Mesothelial cell of epicardium (in vitro differentiated cells): ENCODE measurements around the gene FABP1. TPM values are rescaled to one million over a fixed set of nuclear protein-coding genes. Genes with fewer than 3 reads are reported as not detected.

Experiments
- DNase-seq, 2 experiments: peaks; one replicate each; pipeline ENCODE4 v3.0.0; 2021; ENCODE audit warnings: low spot score in 2 of 2; ENCODE audit not compliant: unreplicated experiment in 2 of 2
- H3K27ac Mint-ChIP-seq: 2 replicates; pipeline ENCODE4 v1.8.0; 2021; ENCODE audit warnings: mixed read lengths
- H3K27me3 Mint-ChIP-seq: 2 replicates; pipeline ENCODE4 v1.8.0; 2021; ENCODE audit warnings: low read depth, mixed read lengths
- H3K36me3 Mint-ChIP-seq: 2 replicates; pipeline ENCODE4 v1.8.0; 2021; ENCODE audit warnings: mixed read lengths
- H3K4me1 Mint-ChIP-seq: 2 replicates; pipeline ENCODE4 v1.8.0; 2021; ENCODE audit warnings: mixed read lengths
- H3K4me3 Mint-ChIP-seq: 2 replicates; pipeline ENCODE4 v1.8.0; 2021; ENCODE audit warnings: mild to moderate bottlenecking, moderate library complexity, mixed read lengths
- H3K9me3 Mint-ChIP-seq: 2 replicates; pipeline ENCODE4 v1.8.0; 2021; ENCODE audit warnings: mixed read lengths
- total RNA-seq: library from RNA; stranded (reverse); gene quantifications from 3 replicates; pipeline ENCODE4 v1.2.1, GENCODE V29; 2021
- TF ChIP-seq, protein P1 (sequence below): fragments of 200-600 bp; sonication (generic); IDR thresholded peaks from one replicate; pipeline ENCODE4 v1.5.0; 2021; ENCODE audit warnings: antibody characterized with exemption; ENCODE audit not compliant: unreplicated experiment

The FABP1 gene
- total RNA-seq, 1 donor from 2014 or later, result 1.0 TPM

DNA sequence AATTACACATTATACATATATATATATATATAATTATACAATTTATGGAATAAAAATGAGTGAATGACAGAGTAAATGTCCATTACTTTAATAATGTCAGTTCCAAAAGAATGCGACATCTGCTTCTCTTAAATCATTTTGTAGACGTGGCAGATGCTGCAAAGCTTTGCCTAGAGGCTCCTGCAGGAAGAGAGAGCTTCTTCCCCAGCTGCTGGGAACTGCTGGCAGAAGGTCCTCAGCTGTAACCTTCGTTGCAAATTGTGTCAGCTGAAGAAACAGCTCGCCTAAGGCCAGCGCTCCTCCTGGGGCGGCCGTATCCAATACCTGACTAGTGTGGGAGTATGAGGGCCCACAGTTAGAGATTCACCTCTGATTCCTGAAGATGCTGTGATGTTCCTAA is 32.7 kb upstream of the FABP1 start:
- peaks cover 6% of the 10 kb centered on the region for H3K9me3 Mint-ChIP-seq
- H3K4me1 Mint-ChIP-seq, result no peaks in the 10 kb centered on the region
- TF ChIP-seq, protein P1, sequence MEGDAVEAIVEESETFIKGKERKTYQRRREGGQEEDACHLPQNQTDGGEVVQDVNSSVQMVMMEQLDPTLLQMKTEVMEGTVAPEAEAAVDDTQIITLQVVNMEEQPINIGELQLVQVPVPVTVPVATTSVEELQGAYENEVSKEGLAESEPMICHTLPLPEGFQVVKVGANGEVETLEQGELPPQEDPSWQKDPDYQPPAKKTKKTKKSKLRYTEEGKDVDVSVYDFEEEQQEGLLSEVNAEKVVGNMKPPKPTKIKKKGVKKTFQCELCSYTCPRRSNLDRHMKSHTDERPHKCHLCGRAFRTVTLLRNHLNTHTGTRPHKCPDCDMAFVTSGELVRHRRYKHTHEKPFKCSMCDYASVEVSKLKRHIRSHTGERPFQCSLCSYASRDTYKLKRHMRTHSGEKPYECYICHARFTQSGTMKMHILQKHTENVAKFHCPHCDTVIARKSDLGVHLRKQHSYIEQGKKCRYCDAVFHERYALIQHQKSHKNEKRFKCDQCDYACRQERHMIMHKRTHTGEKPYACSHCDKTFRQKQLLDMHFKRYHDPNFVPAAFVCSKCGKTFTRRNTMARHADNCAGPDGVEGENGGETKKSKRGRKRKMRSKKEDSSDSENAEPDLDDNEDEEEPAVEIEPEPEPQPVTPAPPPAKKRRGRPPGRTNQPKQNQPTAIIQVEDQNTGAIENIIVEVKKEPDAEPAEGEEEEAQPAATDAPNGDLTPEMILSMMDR, result no peak
- H3K36me3 Mint-ChIP-seq, result no peaks in the 10 kb centered on the region
- no peak overlapping the region for H3K4me3 Mint-ChIP-seq
- H3K27me3 Mint-ChIP-seq, result no peaks in the 10 kb centered on the region
- no peak for DNase-seq
- no peak overlapping the region for H3K27ac Mint-ChIP-seq

DNA sequence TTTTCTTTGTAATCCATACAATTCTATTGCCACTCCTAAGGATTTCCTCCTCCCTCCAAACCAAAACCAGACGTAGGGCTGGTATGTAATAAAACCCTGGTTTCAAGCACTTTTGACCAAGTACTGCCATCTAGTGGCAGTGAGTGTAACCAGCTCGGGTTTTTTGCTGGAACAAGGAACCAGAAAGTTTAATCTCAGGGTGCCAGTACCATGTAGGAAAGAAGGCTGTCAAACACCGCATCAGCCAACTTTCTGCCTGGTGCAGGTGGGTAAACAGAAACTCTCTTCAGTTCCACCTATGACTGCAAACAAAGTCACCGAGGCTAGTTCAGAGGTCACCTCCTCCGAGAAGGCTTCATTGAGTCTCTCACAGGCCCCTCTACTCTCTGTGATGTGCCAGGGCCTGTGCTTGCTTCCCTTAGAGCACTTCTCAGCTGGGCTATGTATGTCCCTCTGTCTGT is 32.1 kb upstream of the FABP1 start:
- DNase-seq, result peak in 1 of 2 experiments; percentile 51
- Mint-ChIP-seq H3K36me3 (no peaks in the 10 kb centered on the region), H3K9me3 (peaks cover 6% of the 10 kb centered on the region), H3K27ac (no peak overlapping the region), H3K27me3 (peaks cover 2% of the 10 kb centered on the region), H3K4me1 (no peaks in the 10 kb centered on the region), H3K4me3 (no peak overlapping the region)
- TF ChIP-seq, protein P1, result peak; percentile 86

DNA sequence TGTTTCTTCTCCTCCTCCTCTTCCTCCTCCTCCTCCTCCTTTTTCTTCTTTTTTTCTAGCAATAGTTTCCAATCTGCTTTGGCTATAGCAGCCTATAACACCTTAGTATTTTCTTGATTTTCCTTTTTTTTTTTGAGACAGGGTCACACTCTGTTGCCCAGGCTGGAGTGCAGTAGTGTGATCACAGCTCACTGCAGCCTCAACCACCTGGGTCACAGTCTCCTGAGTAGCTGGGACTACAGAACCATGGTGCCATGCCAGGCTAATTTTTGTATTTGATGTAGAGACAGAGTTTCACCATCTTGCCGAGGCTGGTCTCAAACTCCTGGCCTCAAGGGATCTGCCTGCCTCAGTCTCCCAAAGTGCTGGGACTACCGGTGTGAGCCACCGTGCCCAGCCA is 31.6 kb upstream of the FABP1 start:
- no peak overlapping the region for H3K27ac Mint-ChIP-seq
- no peak overlapping the region for H3K4me3 Mint-ChIP-seq
- no peaks in the 10 kb centered on the region for H3K36me3 Mint-ChIP-seq
- peaks cover 6% of the 10 kb centered on the region for H3K27me3 Mint-ChIP-seq
- no peaks in the 10 kb centered on the region for H3K4me1 Mint-ChIP-seq
- H3K9me3 Mint-ChIP-seq, result peaks cover 6% of the 10 kb centered on the region
- DNase-seq, result no peak
- TF ChIP-seq, protein P1, result no peak

DNA sequence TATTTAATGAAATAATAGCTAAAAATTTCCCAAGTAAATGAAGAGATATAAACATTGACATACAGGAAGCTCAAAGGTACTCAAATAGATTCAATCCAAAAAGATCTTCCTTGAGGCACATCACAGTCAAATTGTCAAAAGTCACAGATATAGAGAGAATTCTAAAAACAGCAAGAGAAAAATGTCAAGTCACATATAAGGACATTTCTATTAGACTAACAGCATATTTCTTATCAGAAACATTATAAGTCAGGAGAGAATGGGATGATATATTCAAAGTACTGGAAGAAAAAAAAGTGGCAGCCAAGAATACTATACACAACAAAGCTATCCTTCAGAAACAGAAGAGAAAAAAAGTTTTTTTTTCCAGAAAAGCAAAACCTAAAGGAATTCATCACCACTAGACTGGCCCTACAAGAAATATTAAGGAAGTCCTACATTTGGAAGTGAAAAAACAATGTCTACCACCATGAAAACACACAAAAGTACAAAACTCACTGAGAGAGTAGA is 21.1 kb upstream of the FABP1 start:
- no peak for DNase-seq
- no peak overlapping the region for H3K4me3 Mint-ChIP-seq

DNA sequence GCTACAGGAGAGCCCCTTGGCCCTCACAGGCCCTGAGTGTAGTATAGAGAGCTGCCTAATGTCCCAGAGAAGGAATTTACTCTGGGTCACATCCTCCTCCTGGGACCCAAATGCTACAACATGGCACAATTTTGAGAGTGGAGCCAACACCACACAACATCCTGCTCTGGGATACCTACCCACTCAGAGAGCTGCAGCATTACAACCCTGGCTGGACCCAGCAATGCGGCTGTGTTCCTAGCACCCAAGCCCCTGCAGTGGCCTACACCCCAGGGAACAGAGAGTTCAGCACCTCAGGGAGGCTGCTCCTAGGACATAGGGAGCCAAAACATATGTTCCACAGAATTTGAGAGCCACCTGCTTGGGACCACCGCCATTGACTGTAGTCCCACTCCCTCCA is 19.3 kb upstream of the FABP1 start:
- Mint-ChIP-seq H3K4me1 (no peaks in the 10 kb centered on the region), H3K36me3 (peaks cover 2% of the 10 kb centered on the region), H3K27me3 (peaks cover 17% of the 10 kb centered on the region), H3K27ac (no peak overlapping the region), H3K4me3 (no peak overlapping the region), H3K9me3 (peaks cover 37% of the 10 kb centered on the region)
- DNase-seq, result no peak
- TF ChIP-seq, protein P1, result no peak

More for the DNA sequence above, 21.1 kb upstream of the FABP1 start:
- Mint-ChIP-seq H3K27ac (no peak overlapping the region), H3K36me3 (peaks cover 6% of the 10 kb centered on the region), H3K27me3 (peaks cover 11% of the 10 kb centered on the region), H3K4me1 (no peaks in the 10 kb centered on the region), H3K9me3 (peaks cover 41% of the 10 kb centered on the region)
- TF ChIP-seq, protein P1, result no peak

DNA sequence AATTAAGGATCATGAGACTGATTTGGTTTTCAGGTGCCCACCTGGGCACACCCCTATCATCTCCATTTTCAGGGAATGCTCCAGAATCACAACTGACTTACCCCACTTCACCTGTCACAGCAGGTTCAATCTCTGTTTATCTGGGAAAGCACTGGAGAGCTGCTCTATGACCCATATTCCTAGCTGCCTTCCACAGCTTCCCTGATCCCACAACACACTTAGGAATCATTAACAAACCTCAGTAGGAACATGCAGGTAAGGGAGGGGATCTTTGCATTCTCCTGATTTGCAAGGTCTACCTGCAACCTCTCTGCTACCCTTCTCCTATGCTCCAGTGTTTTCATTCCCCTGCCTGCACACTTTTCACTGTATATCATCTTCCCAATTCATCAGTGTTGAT is 18.7 kb upstream of the FABP1 start:
- Mint-ChIP-seq H3K4me3 (no peak overlapping the region), H3K9me3 (peaks cover 37% of the 10 kb centered on the region), H3K36me3 (peaks cover 2% of the 10 kb centered on the region), H3K27ac (no peak overlapping the region), H3K4me1 (no peaks in the 10 kb centered on the region), H3K27me3 (peaks cover 19% of the 10 kb centered on the region)
- TF ChIP-seq, protein P1, result no peak
- no peak for DNase-seq
